Muscle layer of duodenum (tissue), 2 donors: ENCODE measurements around the gene CEACAM1.
"Not testable (repeated sequence)": the region's sequence is repeated elsewhere in the genome, so short reads cannot be mapped to it uniquely, and the experiment has no call there.

Experiments
- H3K27ac ChIP-seq: one replicate; pipeline ENCODE4 v1.7.0; 2013; ENCODE audit warnings: mild to moderate bottlenecking, low read length
- H3K27me3 ChIP-seq: one replicate; pipeline ENCODE4 v1.7.0; 2013; ENCODE audit warnings: low read depth, mild to moderate bottlenecking, control low read depth, low read length
- H3K36me3 ChIP-seq, 2 donors: one replicate each; pipeline ENCODE4 v1.7.0; 2013; ENCODE audit warnings: low read length in 2 of 2, control low read depth in 1 of 2, mild to moderate bottlenecking in 1 of 2; ENCODE audit not compliant: insufficient read depth in 2 of 2, control insufficient read depth in 1 of 2
- H3K4me1 ChIP-seq, 2 donors: one replicate each; pipeline ENCODE4 v1.7.0; 2013; ENCODE audit warnings: low read length in 2 of 2, mild to moderate bottlenecking in 2 of 2, control low read depth in 1 of 2, moderate library complexity in 1 of 2; ENCODE audit not compliant: insufficient read depth in 2 of 2, control insufficient read depth in 1 of 2
- H3K4me3 ChIP-seq, 2 donors: one replicate each; pipeline ENCODE4 v1.7.0; 2013; ENCODE audit warnings: low read length in 2 of 2, low read depth in 1 of 2, mild to moderate bottlenecking in 1 of 2
- H3K9me3 ChIP-seq, 2 donors: one replicate each; pipeline ENCODE4 v1.7.0; 2013; ENCODE audit warnings: low read length in 2 of 2, control low read depth in 1 of 2, mild to moderate bottlenecking in 1 of 2; ENCODE audit not compliant: control insufficient read depth in 1 of 2
- donor health status: healthy.

Gene CEACAM1

DNA sequence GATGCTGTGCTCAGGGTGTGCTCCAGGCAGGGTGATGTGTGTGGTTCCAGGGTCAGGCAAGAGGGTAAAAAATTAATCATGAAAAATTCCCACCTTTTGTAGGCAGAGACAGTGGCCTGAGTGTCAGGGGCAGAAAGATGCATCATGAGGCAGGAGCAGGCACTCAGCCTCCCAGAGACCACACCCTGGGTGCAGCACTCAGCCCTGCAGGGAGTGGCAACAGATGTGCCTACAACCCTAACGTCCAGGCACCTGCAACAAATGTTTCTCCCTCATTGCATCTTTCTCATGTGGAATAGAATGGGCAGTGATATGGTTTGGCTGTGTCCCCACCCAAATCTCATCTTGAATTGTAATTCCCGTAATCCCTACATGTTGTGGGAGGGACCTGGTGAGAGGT lies 19.6 kb upstream of the CEACAM1 start:
- Histone ChIP-seq H3K36me3 (no peaks in the 10 kb centered on the region), H3K4me1 (peaks cover 0 to 1% of the 10 kb centered on the region in 2 donors), H3K9me3 (no peaks in the 10 kb centered on the region), H3K27ac (no peak overlapping the region), H3K4me3 (no peak overlapping the region), H3K27me3 (no peaks in the 10 kb centered on the region)

DNA sequence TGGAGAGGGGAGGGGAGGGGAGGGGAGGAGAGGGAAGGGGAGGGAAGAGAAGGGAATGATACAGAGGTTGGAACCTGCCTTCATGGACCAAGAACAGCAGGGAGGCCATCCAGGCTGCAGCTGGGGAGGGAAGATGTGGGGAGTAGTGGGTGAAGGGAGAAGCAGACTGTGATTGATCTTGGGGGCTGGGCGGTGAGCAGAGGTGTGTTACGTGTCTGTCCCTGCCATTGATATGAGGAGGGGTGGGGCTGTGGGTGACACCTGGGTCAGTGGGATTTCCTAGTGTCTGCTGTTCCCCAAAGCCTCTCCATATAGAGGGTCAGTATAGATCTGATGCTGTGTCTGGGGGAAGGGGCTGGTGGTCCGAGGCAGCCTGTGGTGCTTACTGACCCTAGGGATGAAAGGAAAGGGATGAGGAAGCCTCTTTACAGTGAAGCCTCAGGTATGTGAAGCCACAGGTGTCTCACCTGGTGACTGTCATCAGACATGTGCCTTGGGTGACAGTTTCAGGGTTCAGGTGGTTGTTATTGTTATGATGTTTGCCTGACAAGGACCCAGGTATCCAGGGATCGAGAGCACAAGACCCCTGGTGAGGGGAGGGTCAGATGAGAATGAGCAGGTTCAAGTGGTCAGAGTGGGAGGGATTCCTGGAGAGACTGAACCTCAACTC lies 18.7 kb upstream of the CEACAM1 start:
- H3K27ac ChIP-seq = no peak overlapping the region
- H3K4me3 ChIP-seq = no peak overlapping the region
- H3K4me1 ChIP-seq = no peaks in the 10 kb centered on the region
- H3K27me3 ChIP-seq = no peaks in the 10 kb centered on the region
- no peaks in the 10 kb centered on the region for H3K9me3 ChIP-seq
- H3K36me3 ChIP-seq = no peaks in the 10 kb centered on the region

DNA sequence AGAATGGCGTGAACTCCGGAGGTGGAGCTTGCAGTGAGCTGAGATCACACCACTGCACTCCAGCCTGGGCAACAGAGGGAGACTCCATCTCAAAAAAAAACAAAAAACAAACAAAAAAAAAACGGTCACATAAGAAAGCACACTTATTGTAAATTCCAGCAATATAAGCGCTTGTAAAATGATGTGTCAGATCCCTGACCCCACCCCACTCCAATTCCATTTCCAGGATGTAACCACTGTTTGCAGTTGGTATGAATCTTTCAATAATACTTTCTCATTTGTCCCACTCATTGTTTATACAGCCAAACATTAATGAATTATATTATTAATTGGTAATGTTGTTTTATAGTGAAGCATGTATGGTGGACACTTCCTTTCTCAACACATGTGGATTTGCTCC lies 15.9 kb upstream of the CEACAM1 start:
- Histone ChIP-seq H3K4me3 (no peak overlapping the region), H3K9me3 (no peaks in the 10 kb centered on the region), H3K27ac (no peak overlapping the region), H3K36me3 (no peaks in the 10 kb centered on the region), H3K4me1 (no peaks in the 10 kb centered on the region), H3K27me3 (no peaks in the 10 kb centered on the region)

DNA sequence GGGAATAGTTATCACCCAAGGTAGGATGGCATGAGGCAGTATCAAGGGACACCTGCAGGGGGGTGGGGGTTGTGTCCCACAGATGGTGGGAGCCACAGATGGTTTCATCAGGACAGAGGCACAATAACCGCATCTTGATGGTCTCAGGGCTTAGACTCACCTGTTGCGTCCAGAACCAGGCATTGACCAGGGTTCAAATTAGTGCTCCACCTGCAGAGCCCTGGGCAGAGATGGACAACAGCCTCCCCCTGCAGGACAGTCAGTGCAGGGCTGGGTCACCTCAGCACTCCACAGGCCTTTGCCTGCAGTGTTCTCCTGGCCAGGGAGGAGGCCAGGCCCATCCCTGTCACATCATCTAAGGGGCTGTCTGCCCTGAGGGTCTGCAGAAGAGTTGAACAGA lies 14.5 kb upstream of the CEACAM1 start:
- no peaks in the 10 kb centered on the region for H3K36me3 ChIP-seq
- no peaks in the 10 kb centered on the region for H3K4me1 ChIP-seq
- no peaks in the 10 kb centered on the region for H3K9me3 ChIP-seq
- H3K27ac ChIP-seq = no peak overlapping the region
- H3K27me3 ChIP-seq = no peaks in the 10 kb centered on the region
- H3K4me3 ChIP-seq = no peak overlapping the region

DNA sequence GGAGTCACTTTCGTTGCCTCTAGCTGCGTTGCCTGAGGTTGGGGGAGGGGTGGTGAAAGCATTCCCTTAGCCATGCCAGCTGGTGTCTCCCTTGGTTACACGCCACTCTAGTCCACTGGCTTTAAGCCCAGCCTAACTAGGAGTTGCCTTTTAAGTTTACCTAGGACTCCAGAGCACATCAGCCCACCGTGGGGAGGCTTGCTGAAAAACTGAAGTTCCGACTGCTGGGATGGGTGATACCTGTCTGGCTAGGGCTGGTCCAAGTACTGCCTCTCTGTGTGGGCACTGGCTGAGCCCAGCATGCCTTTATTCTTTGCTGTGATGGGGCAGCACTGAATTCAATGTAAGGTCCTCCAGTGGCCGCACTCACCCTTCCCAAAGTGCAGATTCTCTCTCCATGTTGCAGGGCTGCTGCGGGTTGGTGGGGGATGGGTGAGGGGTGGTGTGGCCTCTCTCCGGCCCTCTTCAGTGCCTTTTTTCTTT lies 11.8 kb upstream of the CEACAM1 start:
- Histone ChIP-seq H3K36me3 (no peaks in the 10 kb centered on the region), H3K9me3 (no peaks in the 10 kb centered on the region), H3K4me1 (no peaks in the 10 kb centered on the region), H3K27ac (no peak overlapping the region), H3K27me3 (no peaks in the 10 kb centered on the region), H3K4me3 (no peak overlapping the region)

DNA sequence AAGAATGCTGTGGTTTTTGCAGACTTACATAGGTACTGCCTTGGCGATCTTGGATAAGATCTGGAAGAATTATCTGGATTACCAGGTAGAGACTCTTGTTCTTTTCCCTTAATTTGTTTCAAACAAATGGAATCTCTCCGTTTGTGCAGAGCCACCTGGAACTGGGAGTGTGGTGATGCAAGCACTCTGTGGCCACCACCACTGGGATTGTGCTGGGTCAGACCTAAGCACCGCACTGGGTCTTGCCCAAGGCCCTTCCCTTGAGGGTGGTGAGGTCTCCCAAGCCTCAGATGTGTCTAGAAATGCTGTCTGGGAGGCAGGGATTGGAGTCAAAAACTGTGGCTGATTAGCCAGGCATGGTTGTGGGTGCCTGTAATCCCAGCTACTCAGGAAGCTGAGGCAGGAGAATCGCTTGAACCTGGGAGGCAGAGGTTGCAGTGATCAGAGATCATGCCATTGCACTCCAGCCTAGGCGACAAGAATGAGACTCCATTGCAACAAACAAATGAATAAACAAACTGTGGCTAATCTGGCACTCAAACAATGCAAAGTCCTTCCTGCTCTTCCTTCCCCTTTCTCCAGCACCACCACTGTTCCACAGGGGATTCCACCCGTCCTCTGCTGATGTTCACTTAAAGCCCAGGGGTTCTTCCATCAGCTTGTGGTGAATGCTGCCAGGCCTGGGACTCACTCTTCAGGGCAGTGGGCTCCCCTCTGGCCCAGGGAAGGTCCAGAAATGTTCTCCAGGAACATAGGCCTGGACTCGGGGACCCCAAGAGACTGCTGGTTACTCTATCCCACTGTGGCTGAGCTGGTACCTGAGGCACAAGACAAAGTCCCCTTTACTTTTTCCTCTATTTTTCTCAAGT lies 10.8 kb upstream of the CEACAM1 start:
- Histone ChIP-seq H3K27ac (no peak overlapping the region), H3K9me3 (no peaks in the 10 kb centered on the region), H3K4me1 (no peaks in the 10 kb centered on the region), H3K27me3 (no peaks in the 10 kb centered on the region), H3K4me3 (no peak overlapping the region), H3K36me3 (no peaks in the 10 kb centered on the region)

DNA sequence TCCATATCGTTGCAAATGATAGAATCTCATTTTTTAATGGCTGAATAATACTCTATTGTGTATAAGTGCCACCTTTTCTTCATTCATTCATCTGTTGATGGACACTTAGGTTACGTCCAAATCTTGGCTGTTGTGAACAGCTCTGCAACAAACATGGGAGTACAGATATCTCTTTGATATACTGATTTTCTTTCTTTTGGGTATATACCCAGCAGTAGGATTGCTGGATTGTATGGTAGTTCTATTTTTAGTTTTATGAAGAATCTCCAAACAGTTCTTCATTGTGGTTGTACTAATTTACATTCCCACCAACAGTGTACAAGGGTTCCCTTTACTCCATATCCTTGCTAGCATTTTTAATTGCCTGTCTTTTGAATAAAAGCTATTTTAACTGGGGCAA lies 7.0 kb upstream of the CEACAM1 start:
- H3K27ac ChIP-seq, H3K4me1 ChIP-seq, H3K4me3 ChIP-seq, H3K9me3 ChIP-seq, H3K36me3 ChIP-seq, H3K27me3 ChIP-seq: not testable (repeated sequence)

DNA sequence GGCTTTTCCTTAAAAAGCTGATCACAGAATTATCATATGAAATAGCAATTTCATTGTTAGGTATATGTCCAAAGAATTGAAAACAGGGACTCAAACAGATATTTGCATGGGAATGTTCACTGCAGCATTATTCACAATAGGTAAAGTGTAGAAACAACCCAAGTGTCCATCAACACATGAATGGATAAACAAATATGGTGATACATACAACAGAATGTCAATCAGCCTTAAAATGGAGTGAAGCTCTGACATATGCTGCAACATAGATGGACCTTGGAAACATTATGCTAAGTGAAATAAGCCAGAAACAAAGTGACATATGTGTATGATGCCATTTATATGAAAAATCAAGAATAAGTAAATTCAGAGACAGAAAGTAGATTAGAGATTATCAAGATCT lies 6.1 kb upstream of the CEACAM1 start:
- Histone ChIP-seq H3K36me3 (no peaks in the 10 kb centered on the region), H3K9me3 (no peaks in the 10 kb centered on the region), H3K27ac (no peak overlapping the region), H3K4me3 (no peak overlapping the region), H3K27me3 (no peaks in the 10 kb centered on the region), H3K4me1 (no peaks in the 10 kb centered on the region)

DNA sequence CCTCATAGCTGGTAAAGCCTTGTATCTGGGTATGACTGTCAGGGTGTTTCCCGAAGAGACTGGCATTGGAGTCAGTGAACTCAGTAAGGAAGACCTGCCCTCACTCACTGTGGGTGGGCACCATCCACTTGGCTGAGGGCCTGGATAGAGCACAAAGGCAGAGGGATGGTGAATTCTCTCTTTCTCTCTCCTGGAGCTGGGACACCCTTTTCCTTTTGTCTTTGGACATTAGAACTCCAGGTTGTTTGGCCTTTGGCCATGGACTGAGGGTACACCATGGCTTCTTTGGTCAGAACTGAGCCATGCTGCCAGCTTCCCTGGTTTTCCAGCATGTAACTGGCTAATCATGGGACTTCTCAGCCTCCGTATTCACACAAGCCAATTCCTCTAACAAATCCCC lies 4.6 kb upstream of the CEACAM1 start:
- Histone ChIP-seq H3K4me3 (no peak overlapping the region), H3K4me1 (no peaks in the 10 kb centered on the region), H3K27me3 (no peaks in the 10 kb centered on the region), H3K27ac (no peak overlapping the region), H3K9me3 (no peaks in the 10 kb centered on the region), H3K36me3 (no peaks in the 10 kb centered on the region)

DNA sequence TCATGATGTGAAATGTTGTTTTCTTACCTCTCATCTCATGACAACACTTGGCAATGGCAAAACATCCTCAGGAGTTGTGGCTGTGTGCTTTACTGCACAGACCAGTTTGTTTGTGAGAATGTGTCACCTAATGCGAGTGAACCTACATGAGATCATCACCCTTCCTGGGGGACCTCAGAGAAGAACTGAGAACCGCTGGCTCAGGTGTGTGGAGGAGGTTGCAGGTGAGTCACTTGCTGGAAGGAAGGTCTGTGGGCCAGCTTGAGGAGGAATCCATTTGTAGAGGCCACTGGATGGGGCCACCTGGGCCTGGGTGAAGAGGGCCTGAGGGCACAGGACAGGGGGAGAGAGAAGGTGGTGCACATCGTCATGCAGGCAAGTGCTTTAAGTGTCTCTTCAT lies 3.0 kb upstream of the CEACAM1 start:
- Histone ChIP-seq H3K9me3 (no peaks in the 10 kb centered on the region), H3K36me3 (no peaks in the 10 kb centered on the region), H3K27ac (no peak overlapping the region), H3K4me3 (no peak overlapping the region), H3K4me1 (no peaks in the 10 kb centered on the region), H3K27me3 (no peaks in the 10 kb centered on the region)

DNA sequence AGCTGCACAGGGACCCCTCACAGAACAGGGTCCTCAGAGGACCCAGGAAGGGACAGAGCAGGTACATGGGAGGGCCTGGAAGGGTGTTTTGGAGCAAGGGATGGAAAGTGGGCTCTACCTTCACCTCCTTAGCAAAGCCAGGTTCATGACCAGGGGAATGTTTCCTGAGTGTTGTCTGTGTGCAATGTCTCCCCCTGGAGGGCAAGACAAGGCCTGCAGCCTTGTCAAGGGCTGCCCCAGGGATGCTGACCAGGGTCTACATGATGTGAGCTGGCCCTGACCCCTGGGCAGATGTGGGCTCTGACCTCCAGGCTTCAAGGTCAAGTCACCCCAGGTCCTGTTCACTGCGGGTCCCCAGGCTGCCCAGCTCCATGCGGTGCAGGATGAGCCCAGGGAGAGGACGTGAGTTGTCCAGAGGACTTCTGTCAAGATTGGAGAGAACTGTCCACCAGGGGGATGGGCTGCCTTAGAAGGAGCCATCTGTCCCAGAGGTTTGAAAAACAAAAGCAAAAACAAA lies 1.0 kb upstream of the CEACAM1 start:
- no peaks in the 10 kb centered on the region for H3K4me1 ChIP-seq
- no peaks in the 10 kb centered on the region for H3K36me3 ChIP-seq
- H3K9me3 ChIP-seq = no peaks in the 10 kb centered on the region
- H3K27ac ChIP-seq = peak overlapping the region; percentile 76
- H3K27me3 ChIP-seq = no peaks in the 10 kb centered on the region
- H3K4me3 ChIP-seq = peak overlapping the region in 1 of 2 donors; percentile 67
